Testis (tissue), 3 donors: ENCODE results near the gene ARPC3. TPM values are rescaled to one million over a fixed set of nuclear protein-coding genes. Genes with fewer than 3 reads are reported as not detected.

Source experiments
- DNase-seq: peaks from one replicate; pipeline ENCODE4 v3.0.0-alpha.2; 2019
- H3K27ac ChIP-seq, 2 donors: fragments of 200-600 bp; sonication (generic); one replicate each; pipeline ENCODE4 v1.5.1; 2019
- H3K27me3 ChIP-seq: fragments of 200-600 bp; sonication (generic); one replicate; pipeline ENCODE4 v1.5.1; 2019
- H3K36me3 ChIP-seq: fragments of 200-600 bp; sonication (generic); one replicate; pipeline ENCODE4 v1.5.1; 2017; ENCODE audit warnings: low read depth; ENCODE audit errors: missing control alignments
- H3K4me1 ChIP-seq: fragments of 200-600 bp; sonication (generic); one replicate; pipeline ENCODE4 v1.5.1; 2019
- H3K4me3 ChIP-seq, 2 donors: fragments of 200-600 bp; sonication (generic); one replicate each; pipeline ENCODE4 v1.5.1; 2017 to 2019
- H3K9me3 ChIP-seq: fragments of 200-600 bp; sonication (generic); one replicate; pipeline ENCODE4 v1.5.1; 2017
- CTCF ChIP-seq, 3 experiments: fragments of 450-650 bp in 2 of 3; fragments of 200-600 bp in 1 of 3; sonication (generic) in 1 of 3; IDR thresholded peaks; one replicate each; pipeline ENCODE4 v1.5.1; 2016 to 2019; ENCODE audit warnings: antibody characterized with exemption in 3 of 3, mild to moderate bottlenecking in 2 of 3, moderate library complexity in 1 of 3
- POLR2A ChIP-seq: fragments of 450-650 bp; IDR thresholded peaks from one replicate; pipeline ENCODE4 v1.6.1; 2017; ENCODE audit warnings: antibody characterized with exemption, mild to moderate bottlenecking, moderate library complexity
- WGBS, 2 donors: methylation state at CpG; one replicate each; pipeline ENCODE4 v1.1.5; 2018; 5-methylcytosine and 5-hydroxymethylcytosine counted together
- intact Hi-C: fragments of 100-400 bp; cut with DNase I; formaldehyde crosslinking; loops from one replicate; pipeline ENCODE4 v1.15.1; 2023; ENCODE audit warnings: low total_unique reads
- polyA plus RNA-seq: library from polyadenylated mRNA; stranded (reverse); fragments of 350-450 nt; fragmentation: Illumina TruSeq; extraction: RNeasy Lipid Tissue Mini Kit (QIAGEN cat#74804); gene quantifications from one replicate; pipeline ENCODE4 v1.2.3, GENCODE V29; 2014; ENCODE audit warnings: low read depth, low replicate concordance; ENCODE audit not compliant: insufficient read depth
- total RNA-seq, 2 donors: library from RNA; depleted of rRNA; stranded (reverse); fragments of >200 nt; gene quantifications; one replicate each; pipeline ENCODE4 v1.2.3, GENCODE V29; 2016

ARPC3 gene
- total and polyA plus RNA-seq, 3 donors from 2014 or later = 216 to 270 (median 244) TPM

- no peak for TF ChIP-seq CTCF (IDR thresholded peaks at IDR 0.05)
- TF ChIP-seq POLR2A = no peak
- no peak overlapping the region for H3K4me3 ChIP-seq
- H3K27ac ChIP-seq = no peak overlapping the region
- H3K36me3 ChIP-seq = no peaks in the 10 kb centered on the region
- intact Hi-C loops = no loop called here
- WGBS, 2 donors = 91 to 92% methylated on average over 4 of the region's 4 CpGs
- H3K4me1 ChIP-seq = peaks cover 9% of the 10 kb centered on the region
- H3K27me3 ChIP-seq = no peaks in the 10 kb centered on the region
- no peak for DNase-seq
- H3K9me3 ChIP-seq = no peaks in the 10 kb centered on the region
These were observed 3.6 kb upstream of the ARPC3 start for GRCh38 chr12:110453569-110454296.

DNA sequence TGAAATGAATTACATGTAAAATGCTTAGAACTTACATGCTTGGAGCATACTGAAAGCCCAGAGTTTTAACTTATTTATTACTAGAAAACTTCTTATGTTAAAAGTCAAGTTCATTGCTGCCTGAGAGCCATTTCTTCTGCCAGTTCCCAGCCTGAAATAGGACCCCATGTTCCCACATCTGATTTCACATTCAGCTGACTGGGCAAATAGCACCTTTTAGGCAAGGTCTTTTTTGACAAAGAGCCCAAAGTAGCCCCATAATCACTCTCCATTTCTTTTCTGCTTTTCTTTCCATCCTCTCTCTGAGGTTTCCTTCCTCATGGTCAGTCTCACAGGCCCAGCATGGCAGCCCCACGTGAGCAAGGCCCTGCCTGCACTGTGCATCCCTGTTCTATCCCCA, 1.1 kb upstream of the ARPC3 start:
- H3K4me3 ChIP-seq = no peak overlapping the region
- no peak overlapping the region for H3K27ac ChIP-seq
- H3K4me1 ChIP-seq = peaks cover 5% of the 10 kb centered on the region
- no peak for DNase-seq
- intact Hi-C loops = no loop called here
- WGBS, 2 donors = 50 to 65% methylated on average over 1 of the region's 1 CpG
- no peaks in the 10 kb centered on the region for H3K9me3 ChIP-seq
- no peaks in the 10 kb centered on the region for H3K27me3 ChIP-seq
- no peaks in the 10 kb centered on the region for H3K36me3 ChIP-seq
- TF ChIP-seq POLR2A (no peak), CTCF (IDR thresholded peaks at IDR 0.05) (no peak)

DNA sequence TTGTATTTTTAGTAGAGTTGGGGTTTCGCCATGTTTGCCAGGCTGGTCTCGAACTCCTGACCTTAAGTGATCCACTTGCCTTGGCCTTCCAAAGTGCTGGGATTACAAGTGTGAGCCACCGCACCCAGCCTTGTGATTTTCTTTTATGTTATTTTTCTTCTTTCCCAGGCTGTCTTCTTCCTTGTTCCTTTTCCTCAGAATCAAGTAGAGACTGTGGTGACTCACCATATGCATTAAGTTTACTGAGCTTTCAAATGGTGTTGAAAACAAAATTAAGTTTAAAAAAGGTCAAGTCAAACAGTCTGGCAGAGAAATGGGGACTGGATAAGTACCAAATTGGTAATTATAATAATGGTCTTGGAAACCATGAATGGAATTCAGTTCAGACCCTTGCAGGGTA, 5.7 kb downstream of the ARPC3 start:
- TF ChIP-seq CTCF (IDR thresholded peaks at IDR 0.05) (no peak), POLR2A (no peak)
- no peak for DNase-seq
- Histone ChIP-seq H3K9me3 (no peaks in the 10 kb centered on the region), H3K36me3 (no peaks in the 10 kb centered on the region), H3K4me1 (peaks cover 5% of the 10 kb centered on the region), H3K27ac (no peak overlapping the region), H3K4me3 (no peak overlapping the region), H3K27me3 (no peaks in the 10 kb centered on the region)
- 96 to 100% methylated on average over 3 of the region's 3 CpGs for WGBS, 2 donors
- intact Hi-C loops = no loop called here

DNA sequence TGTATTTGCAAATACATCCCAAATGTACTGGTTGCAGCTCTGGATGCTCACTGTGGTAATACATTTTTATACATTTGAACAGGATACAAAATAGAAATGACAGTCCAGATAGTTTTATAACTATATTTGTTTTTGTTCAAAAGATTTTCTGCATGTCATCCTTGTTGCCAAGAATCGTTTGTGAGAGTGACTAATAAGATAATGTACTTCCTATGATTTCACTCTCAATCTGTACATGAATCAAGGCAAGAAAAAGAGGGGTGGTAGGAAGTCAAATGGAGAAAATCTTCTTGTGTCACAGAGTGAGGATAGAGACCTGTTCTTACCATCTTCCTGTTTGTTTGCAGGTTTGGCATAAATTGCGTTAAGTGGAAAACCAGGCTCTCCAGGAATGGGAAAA, 13.9 kb downstream of the ARPC3 start:
- H3K4me3 ChIP-seq = no peak overlapping the region
- H3K9me3 ChIP-seq = no peaks in the 10 kb centered on the region
- no peak for DNase-seq
- TF ChIP-seq POLR2A (no peak), CTCF (IDR thresholded peaks at IDR 0.05) (no peak)
- intact Hi-C loops = loop anchor here (10.0 kb wide), 1 partner anchor 331 kb away; no protein-coding TSS in a partner anchor
- no peak overlapping the region for H3K27ac ChIP-seq
- WGBS, 2 donors = 57 to 59% methylated on average over 2 of the region's 2 CpGs
- no peaks in the 10 kb centered on the region for H3K4me1 ChIP-seq
- no peaks in the 10 kb centered on the region for H3K36me3 ChIP-seq
- no peaks in the 10 kb centered on the region for H3K27me3 ChIP-seq
